ENCODE measurements around the gene SNX9. TPM values are rescaled to one million over a fixed set of nuclear protein-coding genes. Genes with fewer than 3 reads are reported as not detected.

Gene SNX9
- total and polyA plus RNA-seq, 2 of the 8 experiments (the other 6 are each of a cell fraction or from before 2014, with no cell fraction given): 11.8 to 23.2 TPM

- no peak for TF ChIP-seq FOSL1 (IDR thresholded peaks at IDR 0.05; ENCODE audit: insufficient read depth, low read depth, low read length)
- TF ChIP-seq CHD2 (IDR thresholded peaks at IDR 0.05; ENCODE audit: low read length): no peak
- no peak for TF ChIP-seq CHD7 (IDR thresholded peaks at IDR 0.05; ENCODE audit: insufficient replicate concordance, low read length)
- no peak for TF ChIP-seq POLR2AphosphoS5 (IDR thresholded peaks at IDR 0.05; ENCODE audit: low read depth, low read length)
- TF ChIP-seq POU5F1 (IDR thresholded peaks at IDR 0.05; ENCODE audit: low read depth, low read length): no peak
- no peak for TF ChIP-seq SRF (IDR thresholded peaks at IDR 0.05; ENCODE audit: low read depth, low read length)
- no peak for TF ChIP-seq NRF1 (IDR thresholded peaks at IDR 0.05; ENCODE audit: low read depth, low read length)
Observed at GRCh38 chr6:157955675-157956074, 132.6 kb downstream of the SNX9 start (continued).

Measured in H1 (cell line).